ENCODE results near the gene TES.

DNA sequence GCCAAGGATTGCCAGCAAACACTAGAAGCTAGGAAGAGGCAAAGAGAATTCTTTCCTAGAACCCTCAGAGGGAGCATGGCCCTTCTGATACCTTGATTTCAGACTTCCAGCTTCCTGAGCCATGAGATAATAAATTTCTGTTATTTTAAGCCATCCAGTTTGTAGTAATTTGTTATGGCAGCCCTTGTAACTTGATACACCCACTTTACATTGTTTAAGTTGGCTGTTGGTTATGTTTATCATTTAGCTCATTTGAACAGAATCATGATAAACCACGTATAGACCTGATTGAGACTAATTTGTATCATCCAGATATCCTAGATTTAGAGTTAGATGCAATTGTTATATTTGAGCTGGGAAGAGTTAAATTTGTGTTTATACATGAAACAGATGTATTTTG is 9.4 kb upstream of the TES start:
- TF ChIP-seq EZH2phosphoT487 (IDR thresholded peaks at IDR 0.05; ENCODE audit: borderline replicate concordance, low read length): no peak
- TF ChIP-seq, protein P1, sequence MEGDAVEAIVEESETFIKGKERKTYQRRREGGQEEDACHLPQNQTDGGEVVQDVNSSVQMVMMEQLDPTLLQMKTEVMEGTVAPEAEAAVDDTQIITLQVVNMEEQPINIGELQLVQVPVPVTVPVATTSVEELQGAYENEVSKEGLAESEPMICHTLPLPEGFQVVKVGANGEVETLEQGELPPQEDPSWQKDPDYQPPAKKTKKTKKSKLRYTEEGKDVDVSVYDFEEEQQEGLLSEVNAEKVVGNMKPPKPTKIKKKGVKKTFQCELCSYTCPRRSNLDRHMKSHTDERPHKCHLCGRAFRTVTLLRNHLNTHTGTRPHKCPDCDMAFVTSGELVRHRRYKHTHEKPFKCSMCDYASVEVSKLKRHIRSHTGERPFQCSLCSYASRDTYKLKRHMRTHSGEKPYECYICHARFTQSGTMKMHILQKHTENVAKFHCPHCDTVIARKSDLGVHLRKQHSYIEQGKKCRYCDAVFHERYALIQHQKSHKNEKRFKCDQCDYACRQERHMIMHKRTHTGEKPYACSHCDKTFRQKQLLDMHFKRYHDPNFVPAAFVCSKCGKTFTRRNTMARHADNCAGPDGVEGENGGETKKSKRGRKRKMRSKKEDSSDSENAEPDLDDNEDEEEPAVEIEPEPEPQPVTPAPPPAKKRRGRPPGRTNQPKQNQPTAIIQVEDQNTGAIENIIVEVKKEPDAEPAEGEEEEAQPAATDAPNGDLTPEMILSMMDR (conservative IDR thresholded peaks at IDR 0.05; ENCODE audit: low read depth, low read length): no peak
- no peak for TF ChIP-seq EZH2 (IDR thresholded peaks at IDR 0.05; ENCODE audit: low read length, unreplicated experiment)
